ENCODE measurements around the gene TAF10. TPM values are rescaled to one million over a fixed set of nuclear protein-coding genes. Genes with fewer than 3 reads are reported as not detected.

The TAF10 gene
- total and polyA plus RNA-seq, 4 donors: 10.5 to 58.1 (median 31.5) TPM

DNA sequence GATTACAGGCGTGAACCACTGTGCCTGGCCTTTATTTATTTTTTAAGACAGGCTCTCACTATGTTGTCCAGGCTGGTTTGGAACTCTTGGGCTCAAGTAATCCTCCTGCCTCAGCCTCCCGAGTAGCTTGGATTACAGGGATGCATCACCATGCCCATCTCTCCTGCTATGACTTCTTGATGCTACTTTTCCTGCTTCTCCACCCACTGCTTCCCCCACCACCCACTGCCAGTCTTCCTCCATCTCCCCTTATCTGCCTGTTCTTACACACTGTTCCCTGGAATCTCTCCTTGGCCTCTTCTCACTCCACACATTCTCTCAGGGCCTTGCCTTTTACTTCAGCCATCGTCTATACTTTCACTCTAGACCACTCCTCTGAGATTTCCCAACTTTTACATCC is 24.5 kb upstream of the TAF10 start:
- Histone ChIP-seq H3K4me1 (ENCODE audit: control insufficient read depth in 4 of 4, insufficient read depth in 4 of 4, low read length in 3 of 4) (peaks cover 3 to 42% (median 27%) of the 10 kb centered on the region in 4 donors), H3K36me3 (ENCODE audit: control insufficient read depth in 4 of 4, insufficient read depth in 3 of 4, low read depth in 1 of 4, low read length in 3 of 4) (no peaks in the 10 kb centered on the region), H3K27me3 (ENCODE audit: control insufficient read depth in 4 of 4, insufficient read depth in 4 of 4, low read length in 3 of 4) (no peaks in the 10 kb centered on the region), H3K27ac (ENCODE audit: low read depth in 1 of 2, low read length in 2 of 2) (peak overlapping the region in 1 of 2 donors; percentile 28), H3K9ac (ENCODE audit: low read depth in 1 of 2, low read length in 2 of 2) (no peak overlapping the region), H3K4me3 (ENCODE audit: low read depth in 1 of 3, low read length in 3 of 3) (no peak overlapping the region), H3K9me3 (ENCODE audit: control insufficient read depth in 4 of 4, low read length in 3 of 4) (no peaks in the 10 kb centered on the region)
- no peak for TF ChIP-seq EGR1 (IDR thresholded peaks at IDR 0.05; ENCODE audit: low read depth in 2 of 2)
- no peak for TF ChIP-seq RXRA (IDR thresholded peaks at IDR 0.05)
- no peak for TF ChIP-seq HNF4G (IDR thresholded peaks at IDR 0.05)
- no peak for TF ChIP-seq FOXA1 (IDR thresholded peaks at IDR 0.05)
- TF ChIP-seq SP1 (IDR thresholded peaks at IDR 0.05): no peak
- WGBS: 88% methylated on average over 3 of the region's 3 CpGs
- no peak for DNase-seq (ENCODE audit: low spot score)

DNA sequence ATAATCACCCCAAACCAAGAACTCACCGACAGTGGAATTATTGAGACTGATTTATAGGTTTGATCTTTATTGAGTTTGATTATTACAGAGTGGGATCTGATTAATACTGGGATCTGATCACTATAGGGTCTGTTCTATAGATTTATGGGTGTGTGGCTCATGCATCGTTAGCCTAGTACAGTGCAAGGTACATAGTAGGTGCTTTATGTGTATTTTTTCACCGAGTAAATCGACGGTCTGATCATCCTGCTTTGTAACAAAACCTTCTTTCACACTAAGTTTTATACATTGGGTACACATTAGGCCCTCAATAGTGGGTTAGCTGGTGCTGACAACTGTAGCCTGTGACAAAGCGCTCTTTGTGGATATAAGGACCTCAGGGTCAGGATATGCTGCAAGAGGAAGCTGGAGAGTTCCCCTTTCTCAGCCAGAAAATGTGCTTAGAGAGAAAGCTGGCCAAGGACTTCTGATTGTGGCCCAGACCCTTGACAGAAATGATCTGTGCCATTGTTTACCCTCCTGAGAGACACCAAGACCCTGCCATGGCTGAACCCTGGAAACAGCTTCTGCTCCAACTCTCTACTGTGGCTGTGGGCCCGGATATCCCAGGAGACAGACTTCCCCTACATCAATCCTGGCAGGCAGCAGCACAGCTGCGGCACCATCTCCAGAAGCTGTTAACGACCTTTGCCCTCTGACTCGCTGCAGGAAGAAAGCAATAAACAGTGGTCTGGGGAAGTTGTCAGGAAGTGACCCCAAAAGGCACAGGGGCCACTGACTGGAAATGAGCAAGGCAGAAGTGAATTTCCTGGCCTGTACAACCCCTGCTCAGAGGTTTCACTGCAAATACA is 23.3 kb upstream of the TAF10 start:
- no peak for DNase-seq (ENCODE audit: low spot score)
- Histone ChIP-seq H3K27ac (ENCODE audit: low read depth in 1 of 2, low read length in 2 of 2) (peak overlapping the region; percentile 59 to 69), H3K27me3 (ENCODE audit: control insufficient read depth in 4 of 4, insufficient read depth in 4 of 4, low read length in 3 of 4) (no peaks in the 10 kb centered on the region), H3K36me3 (ENCODE audit: control insufficient read depth in 4 of 4, insufficient read depth in 3 of 4, low read depth in 1 of 4, low read length in 3 of 4) (no peaks in the 10 kb centered on the region), H3K9ac (ENCODE audit: low read depth in 1 of 2, low read length in 2 of 2) (peak overlapping the region in 1 of 2 donors; percentile 32), H3K9me3 (ENCODE audit: control insufficient read depth in 4 of 4, low read length in 3 of 4) (no peaks in the 10 kb centered on the region), H3K4me3 (ENCODE audit: low read depth in 1 of 3, low read length in 3 of 3) (no peak overlapping the region), H3K4me1 (ENCODE audit: control insufficient read depth in 4 of 4, insufficient read depth in 4 of 4, low read length in 3 of 4) (peaks cover 3 to 42% (median 29%) of the 10 kb centered on the region in 4 donors)
- peak; percentile 100 for TF ChIP-seq NR2F2 (IDR thresholded peaks at IDR 0.05)
- TF ChIP-seq, protein P1, sequence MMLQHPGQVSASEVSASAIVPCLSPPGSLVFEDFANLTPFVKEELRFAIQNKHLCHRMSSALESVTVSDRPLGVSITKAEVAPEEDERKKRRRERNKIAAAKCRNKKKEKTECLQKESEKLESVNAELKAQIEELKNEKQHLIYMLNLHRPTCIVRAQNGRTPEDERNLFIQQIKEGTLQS (IDR thresholded peaks at IDR 0.05): no peak
- TF ChIP-seq, protein P2, sequence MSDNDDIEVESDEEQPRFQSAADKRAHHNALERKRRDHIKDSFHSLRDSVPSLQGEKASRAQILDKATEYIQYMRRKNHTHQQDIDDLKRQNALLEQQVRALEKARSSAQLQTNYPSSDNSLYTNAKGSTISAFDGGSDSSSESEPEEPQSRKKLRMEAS (IDR thresholded peaks at IDR 0.05): peak; percentile 88
- TF ChIP-seq, protein P3, sequence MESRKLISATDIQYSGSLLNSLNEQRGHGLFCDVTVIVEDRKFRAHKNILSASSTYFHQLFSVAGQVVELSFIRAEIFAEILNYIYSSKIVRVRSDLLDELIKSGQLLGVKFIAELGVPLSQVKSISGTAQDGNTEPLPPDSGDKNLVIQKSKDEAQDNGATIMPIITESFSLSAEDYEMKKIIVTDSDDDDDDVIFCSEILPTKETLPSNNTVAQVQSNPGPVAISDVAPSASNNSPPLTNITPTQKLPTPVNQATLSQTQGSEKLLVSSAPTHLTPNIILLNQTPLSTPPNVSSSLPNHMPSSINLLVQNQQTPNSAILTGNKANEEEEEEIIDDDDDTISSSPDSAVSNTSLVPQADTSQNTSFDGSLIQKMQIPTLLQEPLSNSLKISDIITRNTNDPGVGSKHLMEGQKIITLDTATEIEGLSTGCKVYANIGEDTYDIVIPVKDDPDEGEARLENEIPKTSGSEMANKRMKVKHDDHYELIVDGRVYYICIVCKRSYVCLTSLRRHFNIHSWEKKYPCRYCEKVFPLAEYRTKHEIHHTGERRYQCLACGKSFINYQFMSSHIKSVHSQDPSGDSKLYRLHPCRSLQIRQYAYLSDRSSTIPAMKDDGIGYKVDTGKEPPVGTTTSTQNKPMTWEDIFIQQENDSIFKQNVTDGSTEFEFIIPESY (IDR thresholded peaks at IDR 0.05): no peak
- TF ChIP-seq RAD21 (IDR thresholded peaks at IDR 0.05): peak; percentile 31 to 44
- no peak for TF ChIP-seq YY1 (IDR thresholded peaks at IDR 0.05)
- no peak for TF ChIP-seq HNF4A (conservative IDR thresholded peaks at IDR 0.05)
- no peak for TF ChIP-seq FOXA2 (IDR thresholded peaks at IDR 0.05)
- TF ChIP-seq FOXA1 (IDR thresholded peaks at IDR 0.05): no peak
- peak; percentile 74 for TF ChIP-seq SP1 (IDR thresholded peaks at IDR 0.05)
- TF ChIP-seq EGR1 (IDR thresholded peaks at IDR 0.05; ENCODE audit: low read depth in 2 of 2): peak in 1 of 2 donors; percentile 26
- TF ChIP-seq HNF4G (IDR thresholded peaks at IDR 0.05): no peak
- TF ChIP-seq JUND (IDR thresholded peaks at IDR 0.05): no peak
- TF ChIP-seq RXRA (IDR thresholded peaks at IDR 0.05): peak; percentile 71 to 75
- TF ChIP-seq, protein P4, sequence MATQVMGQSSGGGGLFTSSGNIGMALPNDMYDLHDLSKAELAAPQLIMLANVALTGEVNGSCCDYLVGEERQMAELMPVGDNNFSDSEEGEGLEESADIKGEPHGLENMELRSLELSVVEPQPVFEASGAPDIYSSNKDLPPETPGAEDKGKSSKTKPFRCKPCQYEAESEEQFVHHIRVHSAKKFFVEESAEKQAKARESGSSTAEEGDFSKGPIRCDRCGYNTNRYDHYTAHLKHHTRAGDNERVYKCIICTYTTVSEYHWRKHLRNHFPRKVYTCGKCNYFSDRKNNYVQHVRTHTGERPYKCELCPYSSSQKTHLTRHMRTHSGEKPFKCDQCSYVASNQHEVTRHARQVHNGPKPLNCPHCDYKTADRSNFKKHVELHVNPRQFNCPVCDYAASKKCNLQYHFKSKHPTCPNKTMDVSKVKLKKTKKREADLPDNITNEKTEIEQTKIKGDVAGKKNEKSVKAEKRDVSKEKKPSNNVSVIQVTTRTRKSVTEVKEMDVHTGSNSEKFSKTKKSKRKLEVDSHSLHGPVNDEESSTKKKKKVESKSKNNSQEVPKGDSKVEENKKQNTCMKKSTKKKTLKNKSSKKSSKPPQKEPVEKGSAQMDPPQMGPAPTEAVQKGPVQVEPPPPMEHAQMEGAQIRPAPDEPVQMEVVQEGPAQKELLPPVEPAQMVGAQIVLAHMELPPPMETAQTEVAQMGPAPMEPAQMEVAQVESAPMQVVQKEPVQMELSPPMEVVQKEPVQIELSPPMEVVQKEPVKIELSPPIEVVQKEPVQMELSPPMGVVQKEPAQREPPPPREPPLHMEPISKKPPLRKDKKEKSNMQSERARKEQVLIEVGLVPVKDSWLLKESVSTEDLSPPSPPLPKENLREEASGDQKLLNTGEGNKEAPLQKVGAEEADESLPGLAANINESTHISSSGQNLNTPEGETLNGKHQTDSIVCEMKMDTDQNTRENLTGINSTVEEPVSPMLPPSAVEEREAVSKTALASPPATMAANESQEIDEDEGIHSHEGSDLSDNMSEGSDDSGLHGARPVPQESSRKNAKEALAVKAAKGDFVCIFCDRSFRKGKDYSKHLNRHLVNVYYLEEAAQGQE (IDR thresholded peaks at IDR 0.05): peak; percentile 39
- peak in 1 of 2 donors; percentile 41 for TF ChIP-seq GABPA (IDR thresholded peaks at IDR 0.05 in 1 of 2, conservative IDR thresholded peaks at IDR 0.05 in 1 of 2)
- no peak for TF ChIP-seq TAF1 (conservative IDR thresholded peaks at IDR 0.05)
- WGBS: 47% methylated on average over 10 of the region's 10 CpGs
